ENCODE data around the gene CAPN15. TPM values are rescaled to one million over a fixed set of nuclear protein-coding genes. Genes with fewer than 3 reads are reported as not detected.
A peak's percentile ranks its signal among the peaks of the same experiment; 100 is the strongest.

The CAPN15 gene
- 95.0 and 335 TPM in 2 replicates for total RNA-seq (2011; cell fraction: chromatin; rRNA removed; ENCODE audit: low replicate concordance)
- 221 and 227 TPM in 2 replicates for total RNA-seq (2011; cell fraction: nucleolus; rRNA removed)
- total RNA-seq (2011; cell fraction: nucleoplasm; rRNA removed), result 99.2 and 108 TPM in 2 replicates
- total RNA-seq (2014; rRNA removed) (63.2 and 81.8 TPM in 2 replicates), total RNA-seq (2014; rRNA removed; fragmentation: Illumina TruSeq; extraction: Trizol) (4.2 and 4.3 TPM in 2 replicates), total RNA-seq (2015; rRNA removed; fragmentation: Illumina TruSeq; extraction: Trizol) (26.1 and 28.1 TPM in 2 replicates), total RNA-seq (2021) (105 and 111 TPM in 2 replicates), polyA plus RNA-seq (2011; rRNA removed) (14.2 and 20.5 TPM in 2 replicates), polyA plus RNA-seq (2014; fragmentation: Illumina TruSeq; extraction: Trizol) (4.9 and 23.2 TPM in 2 replicates), polyA plus RNA-seq (2014; fragmentation: Nextera tagmentation; extraction: Ambion mirVana) (under 1 TPM; 0.62 to 0.77 TPM), polyA plus RNA-seq (2014; rRNA removed) (50.2 and 52.3 TPM in 2 replicates), polyA minus RNA-seq (2011; rRNA and poly(A)+ RNA removed) (5.4 and 12.8 TPM in 2 replicates), Bru-seq, nascent RNA (percentile 68 among the genes with signal in this experiment), BruChase-seq, experiment 1, labeled RNA remaining after a 2-hour chase (percentile 65 among the genes with signal in this experiment), BruChase-seq, experiment 2, labeled RNA remaining after a 6-hour chase (percentile 77 among the genes with signal in this experiment)
- polyA plus RNA-seq (2011; cell fraction: cytosol; rRNA removed), result 20.0 and 89.6 TPM in 2 replicates
- 120 and 194 TPM in 2 replicates for polyA plus RNA-seq (2011; cell fraction: nucleus; rRNA removed)
- polyA plus RNA-seq (2012), result 43.4 and 45.5 TPM in 2 replicates
- 69.7 and 71.5 TPM in 2 replicates for polyA minus RNA-seq (2011; cell fraction: cytosol; rRNA and poly(A)+ RNA removed)
- 29.7 and 35.1 TPM in 2 replicates for polyA minus RNA-seq (2011; cell fraction: nucleus; rRNA and poly(A)+ RNA removed)
- long read RNA-seq, experiment 1, partial matches to known transcripts, result 108 of 127 reads
- long read RNA-seq, experiment 1, other reads (novel, unspliced or antisense), result 16 of 127 reads
- long read RNA-seq, experiment 2, transcript CAPN15-202 (3 exons, 942 nt), result major isoform, 7 of 95 reads
- long read RNA-seq, experiment 2, partial matches to known transcripts, result 56 of 95 reads
- long read RNA-seq, experiment 2, other reads (novel, unspliced or antisense), result 30 of 95 reads
- long read RNA-seq, experiment 3, partial matches to known transcripts, result 1 of 7 reads
- long read RNA-seq, experiment 3, other reads (novel, unspliced or antisense), result 6 of 7 reads

DNA sequence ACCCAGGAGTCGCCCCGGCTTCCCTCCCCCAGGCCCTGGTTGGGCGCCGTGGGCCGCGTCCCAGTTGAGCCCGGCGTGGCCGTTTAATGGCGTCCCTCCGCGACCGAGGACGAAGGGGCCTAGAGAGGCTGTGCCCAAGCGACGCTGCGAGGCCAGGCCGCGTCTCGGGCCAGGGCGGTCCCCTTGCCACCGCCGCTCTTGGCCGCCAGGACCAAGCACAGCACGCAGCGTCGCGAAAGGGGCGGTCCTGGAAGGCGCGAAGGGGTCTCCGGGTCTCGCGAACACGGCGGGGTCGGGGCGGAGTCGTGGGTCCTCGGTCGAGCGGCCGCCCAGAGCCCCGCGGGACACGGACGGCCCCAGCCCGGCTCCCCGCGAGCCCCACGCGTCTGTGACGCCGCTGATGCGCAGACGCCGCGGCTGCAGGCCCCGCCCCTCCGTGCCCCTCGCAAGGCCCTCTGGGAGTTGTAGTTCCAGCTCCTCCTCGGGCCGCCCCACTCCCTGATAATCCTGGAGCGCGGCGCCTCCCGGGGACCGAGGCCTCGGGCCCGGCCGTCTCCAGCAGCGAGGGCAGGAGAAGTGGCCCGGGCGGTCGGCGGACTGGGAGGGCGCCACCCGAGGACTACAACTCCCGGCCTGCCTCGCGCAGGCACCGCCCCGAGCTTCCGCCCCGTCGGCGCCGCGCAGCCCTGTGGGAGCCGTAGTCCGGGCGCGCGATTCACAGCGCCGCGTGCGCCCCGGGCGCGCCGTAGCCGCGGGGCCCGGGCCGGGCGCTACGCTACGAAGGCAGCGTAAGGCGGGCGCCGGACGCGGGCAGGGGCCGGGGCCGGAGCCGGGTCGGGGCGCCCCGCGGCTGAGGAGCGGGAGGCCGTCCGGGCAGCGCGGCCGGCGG is at the start of gene CAPN15:
Gene CAPN15, plus strand, starts transcription at position 698 of the 889 bp plus-strand sequence. CDS start 19,127 bp downstream, outside the sequence.
- H3K79me2 ChIP-seq (ENCODE audit: control insufficient read depth, insufficient read depth, low read length), result peaks cover 74% of the 10 kb centered on the region
- POLR2A ChIA-PET, result interaction anchor here (0.6 to 1.3 kb wide), 9 partner anchors 9 to 313 kb away, joined by 3 to 5 read pairs (median 3); partner anchors contain the start of gene METTL26
- in situ Hi-C loops (cut with MboI), result no loop called here
- H4K20me1 ChIP-seq (replicated peaks; ENCODE audit: control insufficient read depth, insufficient read depth, low read length), result peaks cover 15% of the 10 kb centered on the region
- peak within 1 kb of the TSS; percentile 98 for H3K27ac ChIP-seq (ENCODE audit: extremely low read depth, low read depth, low read length)
- no TSS peak for BruUV-seq (replicated peaks)
- DNase-seq (ENCODE audit: extremely low read depth in 1 of 4, low spot score in 3 of 4) (peak; percentile 88 to 92 (median 90)), FAIRE-seq (peak; percentile 48), ATAC-seq (peak; percentile 85)
- CTCF ChIA-PET (ENCODE audit: low intra/inter-chr PET ratio), result no interaction called here
- intact Hi-C loops (cut with micrococcal nuclease), result loop anchor here (5.0 kb wide), 1 partner anchor 40 kb away; the partner anchor contains the start of genes NHLRC4 and PIGQ
- H3K36me3 ChIP-seq (ENCODE audit: control insufficient read depth, insufficient read depth, low read length), result peaks cover 27% of the 10 kb centered on the region; the same call in 2 of the 3 replicates
- H3K4me3 ChIP-seq, result peak within 1 kb of the TSS; percentile 68
- H3K9me1 ChIP-seq (ENCODE audit: control insufficient read depth, insufficient read depth, low read length), result peaks cover 13% of the 10 kb centered on the region
- H2AFZ ChIP-seq (ENCODE audit: low read depth, low read length), result peak within 1 kb of the TSS; percentile 90
- under 1% methylated on average over 92 of the region's 129 CpGs for WGBS (ENCODE audit: insufficient coverage, low coverage, missing lambda C conversion rate)
- H3K27me3 ChIP-seq (ENCODE audit: control insufficient read depth in 2 of 2, insufficient read depth in 2 of 2, low read length in 2 of 2), result no peaks in the 10 kb centered on the region
- peak within 1 kb of the TSS; percentile 92 to 95 for H3K9ac ChIP-seq (ENCODE audit: insufficient read depth in 1 of 2, low read depth in 2 of 2, low read length in 2 of 2)
- H3K4me1 ChIP-seq (replicated peaks in 1 of 2; ENCODE audit: control insufficient read depth in 2 of 2, insufficient read depth in 2 of 2, low read length in 2 of 2), result peaks cover 27 to 79% of the 10 kb centered on the region in 2 experiments
- H3K9me3 ChIP-seq (replicated peaks; ENCODE audit: control insufficient read depth, insufficient read depth, low read depth, low read length), result no peaks in the 10 kb centered on the region
- H3K4me2 ChIP-seq (ENCODE audit: insufficient read depth, low read length), result peak within 1 kb of the TSS; percentile 90
- peak; percentile 85 for TF ChIP-seq POLR2G (IDR thresholded peaks at IDR 0.05; ENCODE audit: low read depth, low read length)
- TF ChIP-seq ZNF217 (CRISPR knock-in tag; IDR thresholded peaks at IDR 0.05), result no peak
- TF ChIP-seq U2AF1 (optimal IDR thresholded peaks at IDR 0.05; ENCODE audit: low read depth, low read length), result peak; percentile 86
- TF ChIP-seq EP400 (IDR thresholded peaks at IDR 0.05), result peak; percentile 62; the same call in 1 of the 2 replicates
- TF ChIP-seq, protein P1, sequence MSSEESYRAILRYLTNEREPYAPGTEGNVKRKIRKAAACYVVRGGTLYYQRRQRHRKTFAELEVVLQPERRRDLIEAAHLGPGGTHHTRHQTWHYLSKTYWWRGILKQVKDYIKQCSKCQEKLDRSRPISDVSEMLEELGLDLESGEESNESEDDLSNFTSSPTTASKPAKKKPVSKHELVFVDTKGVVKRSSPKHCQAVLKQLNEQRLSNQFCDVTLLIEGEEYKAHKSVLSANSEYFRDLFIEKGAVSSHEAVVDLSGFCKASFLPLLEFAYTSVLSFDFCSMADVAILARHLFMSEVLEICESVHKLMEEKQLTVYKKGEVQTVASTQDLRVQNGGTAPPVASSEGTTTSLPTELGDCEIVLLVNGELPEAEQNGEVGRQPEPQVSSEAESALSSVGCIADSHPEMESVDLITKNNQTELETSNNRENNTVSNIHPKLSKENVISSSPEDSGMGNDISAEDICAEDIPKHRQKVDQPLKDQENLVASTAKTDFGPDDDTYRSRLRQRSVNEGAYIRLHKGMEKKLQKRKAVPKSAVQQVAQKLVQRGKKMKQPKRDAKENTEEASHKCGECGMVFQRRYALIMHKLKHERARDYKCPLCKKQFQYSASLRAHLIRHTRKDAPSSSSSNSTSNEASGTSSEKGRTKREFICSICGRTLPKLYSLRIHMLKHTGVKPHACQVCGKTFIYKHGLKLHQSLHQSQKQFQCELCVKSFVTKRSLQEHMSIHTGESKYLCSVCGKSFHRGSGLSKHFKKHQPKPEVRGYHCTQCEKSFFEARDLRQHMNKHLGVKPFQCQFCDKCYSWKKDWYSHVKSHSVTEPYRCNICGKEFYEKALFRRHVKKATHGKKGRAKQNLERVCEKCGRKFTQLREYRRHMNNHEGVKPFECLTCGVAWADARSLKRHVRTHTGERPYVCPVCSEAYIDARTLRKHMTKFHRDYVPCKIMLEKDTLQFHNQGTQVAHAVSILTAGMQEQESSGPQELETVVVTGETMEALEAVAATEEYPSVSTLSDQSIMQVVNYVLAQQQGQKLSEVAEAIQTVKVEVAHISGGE (CRISPR knock-in tag; IDR thresholded peaks at IDR 0.05), result peak; percentile 50 to 97 (median 58); a peak in 5 of 6 replicates
- TF ChIP-seq SUPT5H (IDR thresholded peaks at IDR 0.05), result peak; percentile 64; the same call in 1 of the 2 replicates
- TF ChIP-seq, protein P2, sequence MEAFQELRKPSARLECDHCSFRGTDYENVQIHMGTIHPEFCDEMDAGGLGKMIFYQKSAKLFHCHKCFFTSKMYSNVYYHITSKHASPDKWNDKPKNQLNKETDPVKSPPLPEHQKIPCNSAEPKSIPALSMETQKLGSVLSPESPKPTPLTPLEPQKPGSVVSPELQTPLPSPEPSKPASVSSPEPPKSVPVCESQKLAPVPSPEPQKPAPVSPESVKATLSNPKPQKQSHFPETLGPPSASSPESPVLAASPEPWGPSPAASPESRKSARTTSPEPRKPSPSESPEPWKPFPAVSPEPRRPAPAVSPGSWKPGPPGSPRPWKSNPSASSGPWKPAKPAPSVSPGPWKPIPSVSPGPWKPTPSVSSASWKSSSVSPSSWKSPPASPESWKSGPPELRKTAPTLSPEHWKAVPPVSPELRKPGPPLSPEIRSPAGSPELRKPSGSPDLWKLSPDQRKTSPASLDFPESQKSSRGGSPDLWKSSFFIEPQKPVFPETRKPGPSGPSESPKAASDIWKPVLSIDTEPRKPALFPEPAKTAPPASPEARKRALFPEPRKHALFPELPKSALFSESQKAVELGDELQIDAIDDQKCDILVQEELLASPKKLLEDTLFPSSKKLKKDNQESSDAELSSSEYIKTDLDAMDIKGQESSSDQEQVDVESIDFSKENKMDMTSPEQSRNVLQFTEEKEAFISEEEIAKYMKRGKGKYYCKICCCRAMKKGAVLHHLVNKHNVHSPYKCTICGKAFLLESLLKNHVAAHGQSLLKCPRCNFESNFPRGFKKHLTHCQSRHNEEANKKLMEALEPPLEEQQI (IDR thresholded peaks at IDR 0.05), result no peak
- TF ChIP-seq TAF1 (IDR thresholded peaks at IDR 0.05; ENCODE audit: control insufficient read depth, extremely low read depth, insufficient read depth, low read length, severe bottlenecking), result peak; percentile 20
- no peak for TF ChIP-seq MCM3 (IDR thresholded peaks at IDR 0.05)

All from K562 (cell line).